ENCODE results near the gene GSKIP.

GSKIP gene

DNA sequence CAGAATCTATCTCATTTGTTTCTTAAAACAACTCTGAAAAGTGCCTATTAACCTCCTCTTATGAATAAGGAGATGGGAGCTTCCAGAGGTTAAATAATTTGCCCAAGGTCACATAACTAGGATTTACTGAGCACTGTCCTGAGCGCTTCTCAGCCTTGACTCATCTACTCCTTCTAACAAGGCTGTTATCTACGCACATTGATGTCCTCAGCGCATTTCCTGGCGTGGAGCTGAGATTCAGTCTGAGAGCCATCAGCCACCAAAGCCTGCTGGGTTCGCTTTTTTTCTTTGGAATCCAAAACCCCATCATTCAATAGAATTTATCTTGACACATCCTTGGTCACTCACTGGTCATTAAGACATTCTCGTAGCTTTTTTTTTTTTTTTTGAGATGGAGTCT is 57.9 kb downstream of the GSKIP start:
- Mint-ChIP-seq H3K27ac (no peak overlapping the region), H3K36me3 (no peaks in the 10 kb centered on the region), H3K4me3 (no peak overlapping the region), H3K4me1 (peaks cover 9% of the 10 kb centered on the region), H3K9me3 (no peaks in the 10 kb centered on the region)
- DNase-seq (ENCODE audit: low spot score in 2 of 2) (no peak), ATAC-seq (no peak)

DNA sequence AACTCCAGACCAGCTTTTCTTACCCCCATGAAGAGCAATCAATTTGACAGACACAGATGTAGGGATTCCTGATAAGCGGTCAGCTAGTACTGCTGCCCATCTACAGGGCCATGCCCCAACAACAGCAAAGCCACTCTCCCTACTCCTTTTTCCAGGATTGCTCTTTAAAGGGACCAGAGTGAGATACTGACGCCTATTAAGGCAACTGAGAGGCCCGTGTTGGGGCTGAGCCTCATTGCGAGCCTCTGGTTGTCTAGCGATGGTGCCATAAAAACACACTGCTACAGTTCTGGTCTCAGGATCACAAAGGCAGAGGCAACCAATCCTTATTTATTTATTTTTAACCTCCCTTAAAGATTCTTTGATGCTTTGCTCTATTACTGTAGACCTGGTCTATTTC is 59.7 kb downstream of the GSKIP start:
- H3K36me3 Mint-ChIP-seq = no peaks in the 10 kb centered on the region
- peak overlapping the region; percentile 50 for H3K4me3 Mint-ChIP-seq
- no peak for ATAC-seq
- no peaks in the 10 kb centered on the region for H3K9me3 Mint-ChIP-seq
- H3K4me1 Mint-ChIP-seq = peaks cover 9% of the 10 kb centered on the region
- DNase-seq (ENCODE audit: low spot score in 2 of 2) = no peak
- H3K27ac Mint-ChIP-seq = no peak overlapping the region

DNA sequence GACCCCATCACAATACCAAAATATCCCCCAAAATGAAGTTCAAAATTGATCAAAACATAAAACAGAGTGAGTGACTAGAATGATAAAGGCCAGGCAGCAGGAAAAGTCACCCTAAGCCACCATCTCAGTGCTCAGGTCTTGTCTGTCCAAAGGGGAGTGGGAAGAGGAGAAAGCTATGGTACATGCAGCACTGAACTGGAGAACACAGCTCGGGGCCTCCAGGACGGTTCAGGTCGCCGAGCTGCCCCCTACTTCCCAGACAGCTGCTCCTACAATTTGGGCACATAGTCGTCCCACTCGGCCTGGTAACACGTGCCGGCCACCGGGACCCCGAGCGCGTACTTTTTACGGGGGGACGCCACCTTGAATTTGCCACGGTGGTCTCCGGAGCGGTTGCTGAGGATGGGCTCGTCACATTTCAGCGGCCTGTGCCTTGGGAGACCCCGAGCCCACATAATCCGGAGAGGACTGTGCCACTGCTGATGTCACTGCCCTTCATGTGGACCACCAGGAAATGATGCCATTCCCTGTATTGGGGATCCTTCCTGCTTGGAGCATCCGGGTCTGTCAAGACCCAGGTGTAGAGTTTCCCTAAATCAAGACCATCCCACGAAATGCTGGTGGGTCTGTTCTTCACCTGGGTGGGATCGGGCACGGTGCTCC is 60.3 kb downstream of the GSKIP start:
- Mint-ChIP-seq H3K4me3 (peak overlapping the region; percentile 50), H3K4me1 (peaks cover 9% of the 10 kb centered on the region), H3K27ac (no peak overlapping the region), H3K36me3 (no peaks in the 10 kb centered on the region), H3K9me3 (no peaks in the 10 kb centered on the region)
- ATAC-seq = no peak
- DNase-seq (ENCODE audit: low spot score in 2 of 2) = no peak

DNA sequence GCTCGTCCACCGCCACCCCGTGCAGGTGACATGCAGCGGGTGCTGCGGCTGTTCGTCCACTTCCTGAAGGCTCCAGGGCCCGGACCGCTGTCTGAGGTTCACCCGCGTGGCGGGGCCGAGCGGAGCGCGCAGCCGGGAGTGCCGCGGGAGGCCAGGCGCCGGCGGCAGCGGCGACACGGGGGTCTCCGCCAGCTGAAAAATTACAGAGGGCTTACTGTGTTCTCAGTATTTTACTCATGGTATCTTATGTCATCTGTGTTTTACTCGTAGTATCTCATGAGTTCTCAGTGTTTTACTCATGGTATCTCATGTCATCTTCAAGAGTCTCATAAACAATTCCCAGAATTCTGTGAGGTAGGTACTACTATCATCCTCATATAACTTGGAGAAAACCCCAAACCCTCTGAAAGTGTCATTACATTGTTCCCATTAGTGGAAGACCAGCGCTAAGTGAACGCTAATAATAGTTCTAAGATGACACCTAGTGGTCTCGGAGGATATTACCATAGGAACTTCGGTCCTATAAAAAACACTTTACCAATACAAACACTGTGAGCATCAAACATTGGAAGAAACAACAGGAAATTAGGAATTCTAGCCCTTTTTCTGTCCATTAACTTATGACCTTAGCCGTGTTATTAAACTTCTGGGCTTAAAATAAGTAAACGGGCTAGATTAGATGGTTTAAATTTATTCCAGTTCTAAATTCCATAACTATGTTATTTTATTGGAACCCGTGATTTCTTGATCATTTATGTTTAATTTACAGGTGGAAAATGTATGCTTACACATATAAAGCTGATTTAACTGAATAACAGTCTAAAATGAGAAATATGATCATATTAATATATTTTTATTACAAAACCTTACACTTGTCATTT is 61.0 kb downstream of the GSKIP start:
- Mint-ChIP-seq H3K4me1 (peaks cover 9% of the 10 kb centered on the region), H3K36me3 (no peaks in the 10 kb centered on the region), H3K27ac (no peak overlapping the region), H3K9me3 (no peaks in the 10 kb centered on the region), H3K4me3 (peak overlapping the region; percentile 50)
- DNase-seq (ENCODE audit: low spot score in 2 of 2) (peak; percentile 10 to 55), ATAC-seq (peak; percentile 81)

DNA sequence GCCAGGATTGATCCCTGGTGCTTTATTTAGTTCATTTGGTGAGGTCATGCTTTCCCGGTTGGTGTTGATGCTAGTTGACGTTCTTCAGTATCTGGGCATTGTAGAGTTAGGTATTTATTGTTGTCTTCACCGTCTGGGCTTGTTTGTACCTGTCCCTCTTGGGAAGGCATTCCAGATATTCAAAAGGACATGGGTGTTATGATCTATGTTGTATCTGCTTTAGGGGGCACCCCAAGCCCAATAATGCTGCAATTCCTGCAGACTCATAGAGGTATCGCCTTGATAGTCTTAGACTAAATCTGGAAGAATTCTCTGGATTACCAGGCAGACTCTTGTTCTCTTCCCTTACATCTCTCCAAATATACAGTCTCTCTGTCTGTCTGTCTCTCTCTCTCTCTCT is 70.7 kb downstream of the GSKIP start:
- H3K9me3 Mint-ChIP-seq = no peaks in the 10 kb centered on the region
- no peaks in the 10 kb centered on the region for H3K4me1 Mint-ChIP-seq
- no peaks in the 10 kb centered on the region for H3K36me3 Mint-ChIP-seq
- ATAC-seq = no peak
- H3K27ac Mint-ChIP-seq = no peak overlapping the region
- H3K4me3 Mint-ChIP-seq = no peak overlapping the region
- DNase-seq (ENCODE audit: low spot score in 2 of 2) = no peak
